B cell (primary cell): ENCODE results near the gene SLC39A1. TPM values are rescaled to one million over a fixed set of nuclear protein-coding genes. Genes with fewer than 3 reads are reported as not detected.

Experiments used
- ATAC-seq: fragments of 200-7000 bp; cut with Tn5 transposase; one replicate; pipeline ENCODE4 v1.10.0; 2021; ENCODE audit warnings: low read depth, mild to moderate bottlenecking, moderate number of reproducible peaks, moderate library complexity
- CTCF ChIA-PET: fragments of 350-600 bp; sonication (Branson Sonifier 250); formaldehyde crosslinking; loops from one replicate; lab custom pipeline; 2021; ENCODE audit warnings: antibody characterized with exemption, inconsistent platforms; lab: Charles Lee
- POLR2A ChIA-PET: fragments of 350-600 bp; sonication (Branson Sonifier 250); formaldehyde crosslinking; loops from one replicate; lab custom pipeline; 2021; ENCODE audit warnings: antibody characterized with exemption; lab: Charles Lee
- DNase-seq: peaks from one replicate; pipeline ENCODE4 v3.0.0; 2013
- H2AFZ ChIP-seq: 2 replicates; pipeline ENCODE4 v1.6.1; 2012; ENCODE audit warnings: mild to moderate bottlenecking, low read depth, low read length; ENCODE audit not compliant: insufficient read depth, poor library complexity, severe bottlenecking
- H3K27ac ChIP-seq, 2 donors: 1 replicate in 1 of 2; 2 replicates in 1 of 2; pipeline ENCODE4 v1.5.1; 2012 to 2013; ENCODE audit warnings: low read length in 2 of 2, mild to moderate bottlenecking in 2 of 2, moderate library complexity in 1 of 2
- H3K27me3 ChIP-seq, 4 experiments: fragments of 200-600 bp in 1 of 4; sonication (generic) in 1 of 4; replicated peaks in 1 of 4; 1 replicate in 2 of 4; 2 replicates in 2 of 4; pipeline versions ENCODE4 v1.6.1 to v1.7.0; 2013 to 2016; ENCODE audit warnings: low read length in 3 of 4, mild to moderate bottlenecking in 2 of 4, mixed read lengths in 1 of 4, moderate library complexity in 1 of 4; ENCODE audit not compliant: insufficient read depth in 4 of 4, control insufficient read depth in 3 of 4; ENCODE audit errors: control extremely low read depth in 1 of 4
- H3K36me3 ChIP-seq, 2 experiments: replicated peaks in 1 of 2; 1 replicate in 1 of 2; 2 replicates in 1 of 2; pipeline versions ENCODE4 v1.6.1 to v1.7.1; 2013; ENCODE audit warnings: low read length in 1 of 2; ENCODE audit not compliant: insufficient read depth in 2 of 2, control insufficient read depth in 1 of 2; ENCODE audit errors: control extremely low read depth in 1 of 2, extremely low read depth in 1 of 2
- H3K4me1 ChIP-seq, 2 donors: fragments of 200-600 bp in 1 of 2; sonication (generic) in 1 of 2; 1 replicate in 1 of 2; 2 replicates in 1 of 2; pipeline versions ENCODE4 v1.5.1 to v1.6.1; 2013 to 2017; ENCODE audit warnings: low read length in 2 of 2; ENCODE audit not compliant: control insufficient read depth in 2 of 2, insufficient read depth in 2 of 2
- H3K4me2 ChIP-seq: replicated peaks from 2 replicates; pipeline ENCODE3; 2012; ENCODE audit warnings: mild to moderate bottlenecking, low read depth, low read length; ENCODE audit not compliant: poor library complexity, severe bottlenecking
- H3K4me3 ChIP-seq, 5 experiments: fragments of 200-600 bp in 1 of 5; sonication (generic) in 1 of 5; 1 replicate in 3 of 5; 2 replicates in 2 of 5; pipeline versions ENCODE4 v1.5.1 to v1.7.0; 2011 to 2016; ENCODE audit warnings: low read length in 4 of 5, mild to moderate bottlenecking in 4 of 5, low read depth in 2 of 5, control low read depth in 1 of 5, moderate library complexity in 1 of 5; ENCODE audit not compliant: insufficient read depth in 1 of 5; ENCODE audit errors: control extremely low read depth in 1 of 5, extremely low read depth in 1 of 5
- H3K79me2 ChIP-seq: fragments of 200-600 bp; sonication (generic); one replicate; pipeline ENCODE4 v1.6.0; 2016; ENCODE audit warnings: low read length; ENCODE audit not compliant: control insufficient read depth, insufficient read depth
- H3K9ac ChIP-seq: fragments of 200-600 bp; sonication (generic); 2 replicates; pipeline ENCODE4 v1.6.1; 2017; ENCODE audit warnings: mild to moderate bottlenecking, low read length, moderate library complexity
- H3K9me3 ChIP-seq, 3 donors: one replicate each; pipeline versions ENCODE4 v1.6.1 to v1.7.1; 2013; ENCODE audit warnings: low read length in 2 of 3; ENCODE audit not compliant: control insufficient read depth in 2 of 3, insufficient read depth in 1 of 3; ENCODE audit errors: control extremely low read depth in 1 of 3
- H4K20me1 ChIP-seq: 2 replicates; pipeline ENCODE4 v1.6.0; 2012; ENCODE audit warnings: mild to moderate bottlenecking, low read length; ENCODE audit not compliant: insufficient read depth, control insufficient read depth, poor library complexity, severe bottlenecking
- H3K27ac Mint-ChIP-seq: one replicate; pipeline ENCODE4 v1.8.0; 2021; ENCODE audit warnings: mixed read lengths
- H3K27me3 Mint-ChIP-seq: one replicate; pipeline ENCODE4 v1.8.0; 2021; ENCODE audit warnings: mixed read lengths
- H3K4me1 Mint-ChIP-seq: one replicate; pipeline ENCODE4 v1.8.0; 2021; ENCODE audit warnings: mixed read lengths
- H3K4me3 Mint-ChIP-seq: one replicate; pipeline ENCODE4 v1.8.0; 2021; ENCODE audit warnings: mixed read lengths
- H3K9me3 Mint-ChIP-seq: one replicate; pipeline ENCODE4 v1.8.0; 2022; ENCODE audit warnings: mixed read lengths; ENCODE audit not compliant: insufficient read depth
- EZH2 ChIP-seq: IDR thresholded peaks from 2 replicates; pipeline ENCODE4 v1.6.1; 2012; ENCODE audit warnings: borderline replicate concordance, low read depth, mild to moderate bottlenecking, moderate library complexity, low read length; ENCODE audit not compliant: insufficient read depth, poor library complexity, severe bottlenecking
- WGBS: methylation state at CpG from one replicate; pipeline ENCODE4 v1.1.5; 2013; ENCODE audit warnings: missing lambda C conversion rate; ENCODE audit not compliant: insufficient coverage; 5-methylcytosine and 5-hydroxymethylcytosine counted together
- intact Hi-C: fragments of 100-400 bp; cut with micrococcal nuclease; formaldehyde crosslinking; loops from one replicate; pipeline ENCODE4 v1.10.0; 2022
- polyA plus RNA-seq: library from polyadenylated mRNA; depleted of rRNA; stranded (reverse); fragments of >200 nt; gene quantifications from 2 replicates; pipeline ENCODE4 v1.2.3, GENCODE V29; 2012
- total RNA-seq, 2 donors: library from RNA; stranded (reverse); fragments of 120-200 nt in 1 of 2; gene quantifications; 1 replicate in 1 of 2; 2 replicates in 1 of 2; pipeline versions ENCODE4 v1.2.3 to v1.2.4, GENCODE V29; 2013 to 2022
- TF ChIP-seq, protein P1 (sequence below): fragments of 200-600 bp; IDR thresholded peaks from one replicate; pipeline ENCODE4 v1.8.0; 2022; ENCODE audit warnings: antibody characterized with exemption, mild to moderate bottlenecking

Gene SLC39A1
- total and polyA plus RNA-seq, 2 donors (not counting 1 experiment from before 2014, with no cell fraction given) = 19.3 to 28.1 TPM

DNA sequence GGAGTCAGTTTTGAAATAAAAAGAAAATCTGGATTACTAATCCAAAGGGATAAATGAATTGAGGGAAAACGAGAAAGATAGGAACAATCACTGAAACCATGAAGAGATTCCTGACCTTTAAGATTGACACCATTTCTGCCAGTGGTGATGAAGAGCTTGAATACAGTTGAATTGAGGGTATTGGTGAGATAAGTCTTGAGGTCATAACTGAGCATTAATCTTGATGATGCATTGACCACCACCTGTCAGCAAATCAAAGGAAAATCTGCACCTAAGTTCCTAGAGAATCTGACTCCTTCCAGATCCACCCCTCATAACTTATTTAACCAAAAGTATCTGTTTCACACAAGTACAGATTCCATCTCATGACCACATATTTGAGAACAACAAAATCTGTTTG is 48.8 kb upstream of the SLC39A1 start:
- CTCF ChIA-PET = no interaction called here
- Histone ChIP-seq H2AFZ (no peak overlapping the region), H3K9me3 (no peaks in the 10 kb centered on the region), H3K4me2 (no peak overlapping the region), H3K27ac (no peak overlapping the region), H3K27me3 (no peaks in the 10 kb centered on the region), H4K20me1 (no peaks in the 10 kb centered on the region), H3K36me3 (no peaks in the 10 kb centered on the region), H3K4me1 (no peaks in the 10 kb centered on the region), H3K9ac (no peak overlapping the region), H3K79me2 (no peaks in the 10 kb centered on the region), H3K4me3 (no peak overlapping the region)
- POLR2A ChIA-PET = interaction anchor here (0.7 kb wide), 1 partner anchor 221 kb away, joined by 5 read pairs; no protein-coding TSS in a partner anchor
- TF ChIP-seq, protein P1, sequence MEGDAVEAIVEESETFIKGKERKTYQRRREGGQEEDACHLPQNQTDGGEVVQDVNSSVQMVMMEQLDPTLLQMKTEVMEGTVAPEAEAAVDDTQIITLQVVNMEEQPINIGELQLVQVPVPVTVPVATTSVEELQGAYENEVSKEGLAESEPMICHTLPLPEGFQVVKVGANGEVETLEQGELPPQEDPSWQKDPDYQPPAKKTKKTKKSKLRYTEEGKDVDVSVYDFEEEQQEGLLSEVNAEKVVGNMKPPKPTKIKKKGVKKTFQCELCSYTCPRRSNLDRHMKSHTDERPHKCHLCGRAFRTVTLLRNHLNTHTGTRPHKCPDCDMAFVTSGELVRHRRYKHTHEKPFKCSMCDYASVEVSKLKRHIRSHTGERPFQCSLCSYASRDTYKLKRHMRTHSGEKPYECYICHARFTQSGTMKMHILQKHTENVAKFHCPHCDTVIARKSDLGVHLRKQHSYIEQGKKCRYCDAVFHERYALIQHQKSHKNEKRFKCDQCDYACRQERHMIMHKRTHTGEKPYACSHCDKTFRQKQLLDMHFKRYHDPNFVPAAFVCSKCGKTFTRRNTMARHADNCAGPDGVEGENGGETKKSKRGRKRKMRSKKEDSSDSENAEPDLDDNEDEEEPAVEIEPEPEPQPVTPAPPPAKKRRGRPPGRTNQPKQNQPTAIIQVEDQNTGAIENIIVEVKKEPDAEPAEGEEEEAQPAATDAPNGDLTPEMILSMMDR = no peak
- no peak for TF ChIP-seq EZH2
- no peak for DNase-seq
- intact Hi-C loops = no loop called here
- Mint-ChIP-seq H3K9me3 (no peaks in the 10 kb centered on the region), H3K4me3 (no peak overlapping the region), H3K27ac (no peak overlapping the region), H3K4me1 (no peaks in the 10 kb centered on the region), H3K27me3 (no peaks in the 10 kb centered on the region)
- ATAC-seq = no peak
- 100% methylated on average over 1 of the region's 1 CpG for WGBS

DNA sequence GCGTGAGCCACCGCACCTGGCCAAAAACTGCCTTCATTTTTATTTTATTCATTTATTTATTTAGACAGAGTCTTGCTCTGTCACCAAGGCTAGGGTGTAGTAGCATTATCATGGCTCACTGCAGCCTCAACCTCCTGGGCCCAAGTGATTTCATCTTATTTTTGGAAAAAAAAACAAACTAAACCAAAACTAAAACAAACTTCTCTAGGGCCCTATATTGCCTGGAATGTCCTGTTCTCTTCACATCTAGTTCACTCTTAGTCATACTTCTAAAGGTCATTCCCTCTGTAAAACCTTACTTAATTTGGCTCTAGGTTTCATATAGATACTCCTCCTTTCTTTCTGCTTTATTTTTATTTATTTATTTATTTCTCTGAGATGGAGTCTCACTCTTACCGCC is 42.8 kb upstream of the SLC39A1 start:
- no peak for ATAC-seq
- no CpG with 5 or more reads among the region's 3 CpGs for WGBS
- H3K9me3 Mint-ChIP-seq = no peaks in the 10 kb centered on the region
- Histone ChIP-seq H3K9me3 (no peaks in the 10 kb centered on the region), H3K27me3 (no peaks in the 10 kb centered on the region), H3K4me1 (no peaks in the 10 kb centered on the region), H2AFZ (no peak overlapping the region), H3K27ac (no peak overlapping the region), H4K20me1 (no peaks in the 10 kb centered on the region), H3K79me2 (no peaks in the 10 kb centered on the region), H3K9ac (no peak overlapping the region), H3K4me2 (no peak overlapping the region), H3K4me3 (no peak overlapping the region), H3K36me3 (no peaks in the 10 kb centered on the region)
- TF ChIP-seq EZH2 = no peak
- TF ChIP-seq, protein P1 = no peak
- H3K4me1 Mint-ChIP-seq = no peaks in the 10 kb centered on the region
- ChIA-PET POLR2A (no interaction called here), CTCF (no interaction called here)
- H3K4me3 Mint-ChIP-seq = no peak overlapping the region
- intact Hi-C loops = no loop called here
- no peak overlapping the region for H3K27ac Mint-ChIP-seq
- H3K27me3 Mint-ChIP-seq = no peaks in the 10 kb centered on the region
- no peak for DNase-seq
